GM18907 (cell line): ENCODE results near the gene NUMBL.
A peak's percentile ranks its signal among the peaks of the same experiment; 100 is the strongest.

Source experiments
- ATAC-seq: cut with Tn5 transposase; IDR thresholded peaks from one replicate; pipeline ENCODE4 v1.9.1; 2021; ENCODE audit warnings: mild to moderate bottlenecking, moderate library complexity; ENCODE audit not compliant: unreplicated experiment

Gene NUMBL

DNA sequence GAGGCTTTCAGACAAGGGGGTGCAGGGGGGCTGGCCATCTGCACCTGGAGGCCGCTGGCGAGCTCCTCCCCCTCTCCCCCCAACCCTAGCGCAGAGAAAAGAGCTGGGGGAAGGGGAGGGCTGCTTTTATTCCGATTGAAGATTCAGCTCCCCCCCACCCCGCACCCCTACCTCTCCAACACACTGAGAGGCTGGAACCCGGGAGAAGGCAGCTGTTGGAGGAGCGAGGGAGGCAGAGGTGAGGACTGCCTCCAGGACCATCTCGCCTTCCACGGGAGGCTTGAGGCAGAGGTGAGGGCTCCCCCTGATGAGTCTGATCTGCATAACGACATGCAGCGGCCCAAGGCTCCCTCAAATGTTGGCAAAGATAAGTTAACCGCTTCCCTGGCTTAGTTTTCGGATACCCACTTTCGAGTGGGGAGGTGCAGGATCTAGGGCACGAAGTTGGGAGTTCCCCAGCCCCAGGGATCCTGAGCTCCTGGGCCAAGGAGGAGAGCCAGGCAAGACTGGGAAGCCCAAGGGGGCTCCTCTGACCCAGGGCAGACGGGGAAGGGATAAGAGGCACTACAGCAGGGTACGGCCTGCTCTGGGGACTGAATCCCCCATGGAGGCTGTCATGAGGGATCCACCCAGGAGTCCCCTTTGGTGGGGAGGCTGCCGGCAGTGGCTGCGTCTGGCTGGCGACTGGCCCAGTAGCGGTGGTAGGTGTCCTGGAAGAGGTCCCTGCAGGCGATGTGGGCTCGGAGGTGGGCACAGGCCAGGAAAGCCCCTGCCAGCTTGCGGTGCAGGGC is 1.2 kb upstream of the NUMBL start:
- no peak for ATAC-seq

DNA sequence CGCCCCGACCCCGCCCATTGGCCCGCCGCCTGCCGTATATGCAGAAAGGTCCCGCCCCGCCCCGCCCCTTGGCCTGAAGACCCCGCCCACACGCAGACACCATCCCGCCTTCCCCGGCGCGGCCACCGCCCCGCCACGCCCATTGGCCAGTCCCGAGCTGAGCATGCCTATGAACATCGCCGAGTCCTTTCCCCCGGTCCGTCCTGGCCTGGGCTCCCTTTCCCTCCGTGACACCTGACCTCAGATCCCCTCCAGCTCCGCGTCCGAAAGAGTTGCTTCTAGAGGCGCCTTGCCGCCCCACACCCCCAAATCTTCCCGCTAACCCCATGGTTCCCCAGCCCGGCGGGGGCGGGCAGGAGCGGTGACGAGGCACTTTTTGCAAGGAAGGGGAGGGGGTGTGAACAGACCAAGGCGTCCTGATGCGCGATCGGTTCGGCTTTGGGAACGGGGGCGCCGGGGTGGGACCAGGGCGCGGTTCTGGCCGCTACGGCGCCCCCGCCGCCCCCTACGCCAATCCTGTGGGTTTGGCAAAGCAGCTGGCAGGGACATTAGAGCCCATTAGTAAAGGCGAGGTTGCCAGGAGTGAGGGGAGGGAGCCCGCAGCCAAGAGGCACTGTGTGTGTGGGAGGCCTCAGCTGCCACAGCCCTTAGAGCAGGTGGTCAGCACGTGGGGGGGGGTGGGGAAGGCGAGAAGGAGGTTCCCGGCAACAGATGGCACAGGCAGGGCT is 406 bp upstream of the NUMBL start:
- peak; percentile 53 for ATAC-seq

DNA sequence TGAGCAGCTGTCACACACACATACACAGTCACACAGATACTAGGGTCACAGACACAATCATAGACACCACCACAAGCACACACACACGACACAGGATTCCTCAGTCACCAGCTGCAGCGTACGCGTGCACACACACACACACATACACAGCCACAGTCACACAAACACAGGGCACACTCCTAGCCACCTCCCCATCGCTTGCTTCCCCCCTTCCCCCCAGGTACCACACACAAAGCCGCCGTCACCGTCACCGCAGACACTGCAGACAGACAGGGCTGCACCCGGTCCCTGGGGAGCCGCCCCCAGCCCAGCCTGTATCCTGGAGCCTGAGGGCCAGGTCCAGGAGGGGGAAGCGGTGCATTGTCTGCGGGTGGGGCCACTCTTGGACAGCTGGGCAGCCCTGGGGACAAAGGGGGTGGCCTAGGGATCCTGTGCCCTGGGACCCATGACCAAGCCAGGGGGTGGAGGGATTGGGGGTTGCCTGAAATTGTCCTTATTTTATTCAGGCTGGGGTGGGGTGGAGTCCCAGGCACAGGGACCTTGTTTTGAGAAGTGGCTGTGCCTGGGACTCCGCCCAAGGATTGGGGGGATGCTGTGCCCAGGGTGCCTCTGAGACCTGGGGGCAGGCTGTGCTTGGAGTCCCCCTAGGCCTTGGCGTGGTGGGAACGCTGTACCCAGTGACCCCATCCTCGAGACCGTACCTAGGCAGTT is 957 bp downstream of the NUMBL start:
- no peak for ATAC-seq

DNA sequence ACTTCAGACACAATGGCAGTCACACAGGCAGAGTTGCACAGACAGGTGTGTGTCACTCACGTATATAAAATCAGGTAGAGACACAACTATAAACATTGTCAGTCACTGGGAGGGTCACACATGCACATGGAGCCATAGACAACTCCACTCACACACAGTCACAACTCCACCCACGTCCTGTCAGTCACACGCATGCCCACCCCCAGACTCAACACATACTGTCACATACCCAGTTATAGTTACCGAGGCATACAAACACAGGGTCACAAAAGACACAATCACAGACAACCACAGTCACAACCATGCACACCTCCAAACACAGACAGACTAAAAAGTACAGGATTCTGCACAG is 1.5 kb downstream of the NUMBL start:
- ATAC-seq, result no peak

DNA sequence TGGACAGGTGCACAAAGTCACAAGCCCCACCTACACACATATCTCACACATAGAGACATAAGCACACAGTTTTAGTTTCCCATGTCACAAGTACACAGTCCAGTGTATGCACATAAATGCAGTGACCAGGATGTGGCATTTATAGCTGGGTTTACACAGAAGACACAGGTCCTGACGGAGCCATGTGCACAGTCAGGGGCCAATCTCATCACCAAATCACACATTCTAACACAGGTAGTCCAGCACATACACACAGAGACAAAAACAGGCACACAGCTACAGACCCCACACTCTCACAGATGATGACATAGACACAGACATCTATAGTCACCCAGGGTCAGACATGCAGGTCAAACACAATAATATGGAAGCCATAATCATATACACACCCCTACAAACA is 2.1 kb downstream of the NUMBL start:
- ATAC-seq, result no peak

DNA sequence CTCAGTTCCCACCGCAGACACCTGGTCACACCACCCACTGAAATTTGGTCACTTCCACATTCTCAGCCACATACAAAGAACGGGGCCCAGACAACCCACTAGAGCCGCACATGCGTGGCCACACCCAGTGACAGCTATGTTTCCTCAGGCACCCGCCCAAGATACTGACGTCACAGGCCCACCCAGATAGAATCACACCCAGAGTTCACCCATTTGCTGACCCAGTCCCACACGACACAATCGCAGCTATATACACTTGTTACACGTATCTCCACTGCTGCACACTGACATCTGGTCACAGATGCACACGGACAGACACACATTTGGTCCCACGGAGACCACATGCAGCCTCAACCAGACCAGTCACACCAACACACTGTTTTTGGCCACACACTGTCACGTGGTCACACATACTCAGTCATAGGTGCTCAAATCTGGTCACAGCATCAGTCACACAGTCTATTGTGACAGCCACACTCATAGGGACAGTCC is 2.9 kb downstream of the NUMBL start:
- no peak for ATAC-seq

DNA sequence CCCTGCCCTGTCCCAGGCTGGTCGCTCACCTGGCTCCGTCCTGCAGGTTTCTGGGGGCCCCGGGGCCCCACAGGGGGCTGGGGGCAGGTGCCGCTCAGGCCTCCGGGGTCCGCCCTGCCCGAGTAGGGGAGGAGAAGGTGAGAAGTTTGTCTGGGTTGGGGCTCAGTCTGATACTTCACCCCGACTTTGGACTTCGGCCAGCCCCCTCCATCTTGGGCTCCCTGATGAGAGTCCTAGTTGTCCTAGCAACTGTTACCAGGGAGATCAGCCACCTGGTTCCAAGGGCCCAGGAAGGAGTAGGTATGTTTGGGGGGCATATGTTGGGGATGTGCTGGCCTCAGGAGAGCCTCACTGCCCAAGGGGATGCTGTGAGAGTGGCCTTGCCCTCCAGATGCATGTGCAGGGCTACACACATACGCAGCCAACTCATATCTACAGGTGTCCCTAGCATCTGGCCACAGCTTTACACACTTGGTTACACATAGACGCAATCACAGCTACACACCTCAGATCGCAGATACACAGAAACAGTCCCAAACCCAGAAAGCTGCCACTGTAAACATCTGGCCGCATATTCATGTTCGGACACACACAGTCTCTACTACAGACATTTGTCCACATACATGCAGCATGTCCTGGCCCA is 3.4 kb downstream of the NUMBL start:
- ATAC-seq, result no peak

DNA sequence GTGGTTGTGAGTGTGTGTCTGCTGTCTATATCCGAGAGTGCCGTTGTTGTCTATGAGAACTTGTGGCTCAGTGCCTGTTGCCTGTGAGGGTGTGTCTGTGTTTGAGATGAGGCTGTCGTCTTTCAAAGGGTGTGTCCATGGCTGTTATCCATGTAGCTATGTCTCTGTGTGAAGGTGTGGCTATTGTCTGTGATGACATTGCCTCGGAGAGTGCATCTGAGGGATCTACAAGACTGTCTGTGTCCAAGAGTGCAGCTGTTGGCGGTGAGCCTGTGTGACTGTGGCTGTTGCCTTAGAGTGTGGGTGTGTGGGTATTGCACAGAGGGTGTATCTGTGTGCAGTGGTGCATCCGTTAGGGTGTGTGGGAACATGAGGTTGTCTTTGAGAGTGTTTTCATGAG is 4.9 kb downstream of the NUMBL start:
- ATAC-seq, result no peak

DNA sequence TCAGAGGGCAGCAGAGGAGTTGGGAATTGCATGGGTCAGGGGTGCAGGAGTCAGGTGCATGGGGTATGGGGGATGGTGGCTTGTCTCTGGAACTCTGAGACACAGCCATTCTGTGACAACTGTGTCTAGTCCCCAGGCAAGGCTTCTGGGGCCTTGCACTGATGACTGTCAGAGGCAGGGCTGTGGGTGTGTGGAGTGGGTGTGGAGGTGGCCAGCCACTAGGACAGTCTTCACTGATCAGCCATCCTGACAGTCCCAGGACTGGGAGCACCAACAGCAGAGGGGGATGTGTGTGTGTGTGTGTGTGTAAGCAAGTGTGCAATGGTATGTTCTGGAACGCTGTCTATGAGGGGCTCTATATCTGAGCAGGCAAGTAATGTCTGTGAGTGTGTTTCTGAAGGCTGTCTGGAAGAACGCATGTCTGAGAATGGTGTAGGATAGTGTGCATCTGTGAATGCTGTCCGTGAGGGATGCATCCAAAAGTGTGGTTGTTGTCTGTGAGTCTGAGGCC is 5.4 kb downstream of the NUMBL start:
- no peak for ATAC-seq

DNA sequence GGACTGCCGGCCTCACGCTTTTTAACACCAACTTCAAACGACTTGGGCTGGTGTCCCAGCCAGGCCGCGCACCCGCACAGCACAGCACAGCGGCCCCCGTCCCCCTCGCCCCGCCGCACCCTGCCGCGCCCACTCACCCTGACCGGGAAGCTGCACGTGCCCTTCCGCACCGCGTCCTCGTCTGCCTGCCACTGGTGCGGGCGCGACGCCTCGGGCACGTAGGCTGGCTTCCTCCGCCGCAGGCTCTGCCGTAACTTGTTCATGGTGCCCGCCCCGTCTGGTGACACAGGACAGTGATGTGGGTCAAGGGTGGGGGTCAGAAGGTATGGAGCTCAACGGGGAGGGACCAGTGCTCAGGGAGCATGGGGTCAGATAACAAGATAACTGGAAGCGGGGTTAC is 6.2 kb downstream of the NUMBL start:
- no peak for ATAC-seq

DNA sequence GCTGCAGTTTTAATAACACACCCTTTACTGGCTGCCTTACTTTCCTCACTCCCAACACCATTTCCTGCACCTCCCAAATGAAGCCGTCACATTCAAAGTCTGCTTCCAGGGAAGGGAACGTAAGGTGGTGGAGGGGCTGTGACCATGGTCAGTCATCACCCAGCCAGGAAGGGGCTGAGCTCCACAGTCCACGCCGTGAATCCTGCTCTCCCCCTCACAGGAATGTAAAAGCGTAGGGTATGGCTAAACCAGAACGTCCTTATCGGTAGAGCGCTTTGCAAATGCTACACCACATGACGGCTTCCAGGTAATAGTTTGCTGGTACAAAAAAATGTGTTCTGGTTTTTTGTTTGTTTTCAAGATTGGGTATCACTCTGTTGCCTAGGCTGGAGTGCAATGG is 7.0 kb downstream of the NUMBL start:
- no peak for ATAC-seq

DNA sequence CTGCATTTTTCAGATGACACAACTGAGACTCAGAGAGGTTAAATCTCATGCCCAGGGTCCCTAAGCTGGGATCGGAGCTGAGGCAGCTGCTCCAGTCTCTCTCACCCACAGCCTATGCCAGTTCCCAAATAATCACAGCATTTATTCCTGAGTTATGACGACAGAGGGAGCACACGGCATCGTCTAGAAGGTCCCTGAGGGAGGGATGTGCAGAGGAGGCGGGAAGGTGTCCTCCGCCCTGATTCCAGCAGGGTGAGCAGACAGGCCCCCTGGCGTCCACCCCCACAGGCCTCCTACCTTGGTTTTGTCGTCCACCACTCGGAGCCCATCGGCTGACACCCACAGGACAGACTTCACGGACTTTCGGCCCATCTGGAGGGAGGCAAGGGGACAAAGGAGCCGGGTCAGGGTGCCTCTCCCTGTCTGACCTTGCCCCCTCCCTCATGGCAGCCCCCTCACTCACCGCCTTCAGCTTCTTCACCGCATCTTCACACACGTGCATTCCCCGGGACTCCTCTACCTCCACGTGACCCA is 8.0 kb downstream of the NUMBL start:
- ATAC-seq, result no peak

DNA sequence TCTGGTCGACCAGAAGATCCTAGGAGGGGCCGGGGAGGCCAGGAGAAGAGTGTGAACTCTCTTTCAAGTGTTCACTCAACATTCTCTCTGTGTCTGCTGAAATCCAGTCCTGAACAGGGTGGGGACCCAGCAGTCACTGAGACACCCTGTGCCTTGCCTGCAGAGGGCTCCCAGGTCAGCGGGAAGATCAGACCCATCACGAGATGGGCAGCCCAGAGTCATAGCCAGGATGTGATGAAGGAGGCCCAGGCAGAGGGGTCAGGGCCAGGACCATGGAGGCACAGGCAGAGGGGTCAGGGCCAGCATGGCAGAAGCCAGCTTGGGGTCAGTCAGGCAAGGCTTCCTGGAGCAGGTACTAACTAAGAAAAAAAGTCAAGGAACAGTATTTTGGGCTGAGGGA is 9.4 kb downstream of the NUMBL start:
- no peak for ATAC-seq

DNA sequence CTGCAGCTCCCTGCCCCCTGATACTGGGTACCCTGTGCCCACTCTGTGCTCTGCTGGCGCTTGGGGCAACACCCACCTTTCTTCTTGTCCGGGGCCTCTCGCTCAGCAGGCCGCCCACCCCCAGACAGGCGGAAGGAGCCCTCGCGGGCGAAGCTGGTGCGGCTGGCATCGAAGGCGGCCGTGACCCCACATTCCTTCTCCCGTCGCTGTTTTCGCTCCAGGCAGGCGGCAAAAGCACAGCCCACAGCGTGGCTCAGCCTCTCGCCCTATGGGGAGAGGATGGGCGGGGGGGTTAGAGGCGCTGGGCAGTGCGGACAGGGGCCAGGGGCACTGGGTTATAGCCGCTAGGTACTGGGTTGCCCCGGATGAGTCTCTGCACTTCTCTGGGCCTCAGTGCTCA is 13.3 kb downstream of the NUMBL start:
- ATAC-seq, result no peak

DNA sequence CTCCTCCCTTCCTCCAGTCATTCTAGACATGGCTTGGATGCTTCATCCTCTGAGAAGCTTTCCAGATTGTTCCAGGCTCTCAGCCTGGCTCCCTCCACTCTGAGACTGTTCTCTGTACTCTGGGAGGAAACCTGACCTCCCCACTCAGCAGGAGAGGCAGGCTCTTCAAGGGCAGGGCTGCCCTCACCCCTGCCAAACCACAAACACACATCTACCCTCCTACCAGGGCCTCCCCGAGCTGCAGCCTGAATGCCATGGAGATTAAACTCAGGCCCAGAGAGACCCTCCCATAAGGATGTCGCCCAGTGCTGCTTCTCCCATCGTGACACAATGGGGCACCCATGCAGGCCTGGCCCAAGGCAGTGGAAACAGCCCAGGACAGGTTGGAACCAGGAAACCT is 16.2 kb downstream of the NUMBL start:
- no peak for ATAC-seq

DNA sequence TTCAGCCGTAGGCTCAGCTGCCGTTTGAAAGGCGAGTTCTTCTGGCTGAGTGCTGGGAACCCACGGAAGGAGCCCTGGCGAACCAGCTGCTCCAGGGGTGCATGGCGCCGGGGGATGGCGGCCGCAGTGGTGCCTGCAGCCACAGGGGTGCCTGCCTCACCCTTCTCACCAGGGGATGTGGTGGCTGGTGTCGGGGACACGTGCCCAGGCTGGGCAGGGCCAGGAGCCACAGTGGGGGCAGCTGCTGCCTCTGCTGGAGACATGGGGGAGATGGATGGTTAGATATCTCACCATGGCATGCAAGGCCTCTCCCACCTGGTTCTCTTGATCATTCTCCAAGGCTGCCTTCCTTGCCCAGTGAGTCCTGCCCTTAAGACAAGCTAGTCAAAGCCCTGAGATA is 17.1 kb downstream of the NUMBL start:
- no peak for ATAC-seq

DNA sequence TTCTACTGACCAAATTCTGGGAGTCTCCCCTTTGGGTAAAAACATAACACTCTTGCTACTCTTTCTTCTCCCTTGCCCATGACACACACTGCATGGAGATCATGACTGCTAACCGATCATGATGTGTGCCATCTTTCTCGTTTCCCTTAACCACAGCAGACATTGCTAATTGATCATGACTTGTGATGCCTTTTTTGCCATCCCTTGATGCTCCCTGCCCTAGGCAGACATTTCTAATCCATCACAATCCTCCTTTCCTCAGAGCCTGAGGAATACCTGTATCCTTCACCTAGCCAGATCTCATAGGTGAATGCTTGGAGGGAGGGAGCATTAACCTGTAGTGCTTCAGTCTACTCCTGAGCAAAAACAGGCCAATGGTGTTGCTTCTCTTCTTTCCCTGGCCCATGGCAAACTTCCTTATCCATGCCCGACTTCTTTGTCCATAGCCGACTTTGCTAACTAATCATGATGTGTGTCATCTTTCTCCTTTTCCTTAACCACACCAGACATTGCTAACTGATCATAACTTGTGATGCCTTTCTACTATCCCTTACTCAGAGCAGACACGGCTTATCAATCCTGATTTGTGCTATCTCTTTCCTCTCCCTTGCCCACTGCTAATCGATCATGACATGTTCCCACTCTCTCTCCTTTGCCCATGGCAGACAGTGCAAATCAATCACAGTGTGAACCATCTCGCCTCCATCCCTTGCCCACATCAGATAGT is 17.7 kb downstream of the NUMBL start:
- ATAC-seq, result no peak

DNA sequence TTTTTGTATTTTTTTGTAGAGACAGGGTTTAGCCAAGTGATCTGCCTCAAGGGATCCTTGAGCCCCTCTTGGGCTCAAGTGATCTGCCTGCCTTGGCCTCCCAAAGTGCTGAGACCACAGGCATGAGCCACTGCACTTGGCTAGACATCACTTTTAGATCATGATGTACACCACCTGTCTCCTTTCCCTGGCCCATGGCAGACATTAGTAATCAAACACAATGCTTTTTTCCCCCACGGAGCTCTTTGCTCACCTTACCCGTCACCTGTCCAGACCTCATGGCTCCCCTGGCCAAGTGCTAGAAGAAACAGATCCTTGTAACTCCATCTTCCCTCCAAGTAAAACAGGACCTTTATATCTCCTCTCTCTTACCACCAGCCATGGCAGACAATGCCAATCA is 18.4 kb downstream of the NUMBL start:
- ATAC-seq, result no peak

DNA sequence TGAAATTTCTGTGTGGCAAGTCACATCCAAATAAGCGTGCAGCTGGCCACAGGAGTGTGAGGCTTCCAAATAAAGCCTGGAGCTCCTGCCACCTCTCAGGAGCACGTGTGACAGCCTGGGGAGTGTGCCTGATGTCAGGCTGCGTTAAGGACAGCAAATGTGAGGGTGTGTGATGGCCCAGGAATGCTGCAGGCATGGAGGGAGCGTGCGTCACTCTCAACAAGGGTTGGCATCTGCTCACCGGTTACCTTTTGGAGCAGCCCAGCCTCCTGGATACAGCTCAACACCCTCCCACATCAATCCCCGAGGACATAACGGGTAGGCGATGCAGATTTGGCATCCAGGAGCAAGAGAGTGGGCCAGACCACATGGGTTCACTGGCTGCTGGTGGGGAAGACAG is 19.0 kb downstream of the NUMBL start:
- no peak for ATAC-seq

DNA sequence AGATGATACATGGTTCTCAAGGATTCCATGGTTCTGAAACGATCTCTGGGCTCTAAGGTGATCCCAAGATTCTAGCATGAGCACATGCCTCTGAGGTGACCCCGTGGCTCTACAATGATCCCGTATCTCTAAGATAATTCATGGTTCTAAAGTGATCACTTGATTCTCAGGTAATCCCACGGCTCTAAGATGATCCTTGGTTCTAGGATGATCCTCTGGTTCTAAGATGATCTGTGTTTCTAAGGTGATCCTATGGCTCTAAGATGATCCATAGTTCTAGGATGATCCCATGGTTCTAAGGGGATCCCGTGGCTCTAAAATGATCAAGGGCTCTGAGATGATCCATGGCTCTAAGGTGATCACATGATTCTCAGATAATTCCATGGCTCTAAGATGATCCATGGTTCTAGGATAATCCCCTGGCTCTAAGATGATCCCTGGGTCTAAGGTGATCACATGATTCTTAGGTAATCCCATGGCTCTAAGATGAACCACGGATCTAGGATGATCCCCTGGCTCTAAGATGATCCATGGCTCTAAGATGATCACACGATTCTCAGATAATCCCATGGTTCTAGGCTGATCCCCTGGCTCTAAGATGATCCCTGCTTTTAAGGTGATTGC is 21.3 kb downstream of the NUMBL start:
- no peak for ATAC-seq
